ENCODE data around the gene PCIF1. TPM values are rescaled to one million over a fixed set of nuclear protein-coding genes. Genes with fewer than 3 reads are reported as not detected.

PCIF1 gene
- total RNA-seq, 3 donors from 2014 or later: 29.2 to 37.8 (median 35.1) TPM

GRCh38 chr20:45940053-45940452 is 5.6 kb downstream of the PCIF1 start:
- Histone ChIP-seq H3K36me3 (ENCODE audit: low read depth) (peaks cover 20% of the 10 kb centered on the region), H3K4me1 (ENCODE audit: low read depth) (no peaks in the 10 kb centered on the region), H3K9me3 (no peaks in the 10 kb centered on the region), H3K4me3 (no peak overlapping the region)
- ATAC-seq (no peak), DNase-seq (no peak)
- intact Hi-C loops (cut with DNase I, micrococcal nuclease): no loop called here
- TF ChIP-seq CTCF (IDR thresholded peaks at IDR 0.05): no peak

- intact Hi-C loops (cut with DNase I, micrococcal nuclease): no loop called here
- no peak for DNase-seq
- no peak overlapping the region for H3K4me3 ChIP-seq
- TF ChIP-seq CTCF (IDR thresholded peaks at IDR 0.05): no peak
- ATAC-seq: no peak
- no peaks in the 10 kb centered on the region for H3K4me1 ChIP-seq (ENCODE audit: low read depth)
- peaks cover 18% of the 10 kb centered on the region for H3K36me3 ChIP-seq (ENCODE audit: low read depth)
- H3K9me3 ChIP-seq: no peaks in the 10 kb centered on the region
These were observed 6.0 kb downstream of the PCIF1 start for GRCh38 chr20:45940469-45940868.

DNA sequence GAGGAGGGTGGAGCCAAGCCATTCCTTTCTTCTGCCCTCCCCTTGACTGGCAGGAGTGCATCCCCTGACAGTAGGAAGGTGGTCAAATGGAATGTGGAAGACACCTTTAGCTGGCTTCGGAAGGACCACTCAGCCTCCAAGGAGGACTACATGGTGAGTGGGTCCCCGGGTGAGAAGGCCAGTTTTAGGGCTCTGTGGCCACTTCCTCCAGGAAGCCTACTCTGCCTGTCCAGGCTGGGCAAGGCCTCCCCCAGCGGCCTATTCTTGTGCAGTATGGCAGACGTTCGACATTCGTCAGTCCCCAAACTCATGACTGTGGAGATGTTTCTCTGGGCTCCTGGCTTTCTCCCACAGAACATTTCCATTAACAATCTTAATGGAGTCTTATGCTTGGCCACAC is 9.1 kb downstream of the PCIF1 start:
- H3K4me1 ChIP-seq (ENCODE audit: low read depth): no peaks in the 10 kb centered on the region
- intact Hi-C loops (cut with DNase I, micrococcal nuclease): no loop called here
- DNase-seq: no peak
- TF ChIP-seq CTCF (IDR thresholded peaks at IDR 0.05): no peak
- no peaks in the 10 kb centered on the region for H3K9me3 ChIP-seq
- no peak for ATAC-seq
- no peak overlapping the region for H3K4me3 ChIP-seq
- H3K36me3 ChIP-seq (ENCODE audit: low read depth): peaks cover 30% of the 10 kb centered on the region

GRCh38 chr20:45944151-45944964 is 9.9 kb downstream of the PCIF1 start:
- H3K4me1 ChIP-seq (ENCODE audit: low read depth): no peaks in the 10 kb centered on the region
- H3K4me3 ChIP-seq: no peak overlapping the region
- DNase-seq (no peak), ATAC-seq (no peak)
- TF ChIP-seq CTCF (IDR thresholded peaks at IDR 0.05): no peak
- intact Hi-C loops (cut with DNase I, micrococcal nuclease): no loop called here
- H3K9me3 ChIP-seq: no peaks in the 10 kb centered on the region
- peaks cover 30% of the 10 kb centered on the region for H3K36me3 ChIP-seq (ENCODE audit: low read depth)

DNA sequence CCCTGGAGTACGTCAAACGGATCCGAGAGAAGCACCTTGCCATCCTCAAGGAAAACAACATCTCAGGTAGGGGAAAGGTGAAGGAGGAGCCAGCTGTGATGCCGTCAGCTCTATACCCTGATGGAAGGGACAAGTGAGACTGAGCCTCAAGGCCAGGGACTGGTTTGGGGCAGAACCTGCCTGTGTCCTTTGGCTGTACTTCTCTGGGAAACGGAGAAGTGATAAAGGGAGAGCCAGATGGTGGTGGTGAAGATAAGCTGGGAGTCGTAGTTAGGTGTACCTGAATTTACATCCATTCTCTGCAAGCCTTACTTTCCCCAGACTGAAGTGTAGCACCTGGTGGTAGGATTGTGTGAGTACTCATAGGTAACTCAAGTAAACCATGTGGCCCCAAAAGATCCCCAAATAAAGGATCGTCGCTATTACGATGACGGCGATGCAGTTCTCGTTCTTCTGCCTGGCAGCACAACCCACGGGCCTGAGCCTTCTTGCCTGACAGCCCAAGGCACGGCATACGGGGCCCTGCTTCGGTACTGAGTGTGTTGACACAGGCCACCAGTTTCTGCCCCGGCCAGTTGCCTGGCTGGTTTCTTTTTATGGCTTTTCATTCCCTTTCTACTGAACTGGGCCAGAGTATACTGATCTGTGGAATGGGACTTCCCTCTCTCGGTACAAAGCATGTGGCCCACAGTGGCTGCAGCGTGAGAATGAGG is 10.6 kb downstream of the PCIF1 start:
- DNase-seq (no peak), ATAC-seq (no peak)
- H3K4me1 ChIP-seq (ENCODE audit: low read depth): no peaks in the 10 kb centered on the region
- peaks cover 27% of the 10 kb centered on the region for H3K36me3 ChIP-seq (ENCODE audit: low read depth)
- intact Hi-C loops (cut with DNase I, micrococcal nuclease): no loop called here
- TF ChIP-seq CTCF (IDR thresholded peaks at IDR 0.05): no peak
- no peak overlapping the region for H3K4me3 ChIP-seq
- H3K9me3 ChIP-seq: no peaks in the 10 kb centered on the region
